HG03103 (cell line): Measurements from ENCODE around the gene DYRK3.
"Not testable (repeated sequence)": the region's sequence is repeated elsewhere in the genome, so short reads cannot be mapped to it uniquely, and the experiment has no call there.

Source experiments
- ATAC-seq: cut with Tn5 transposase; IDR thresholded peaks from one replicate; pipeline ENCODE4 v1.9.1; 2021; ENCODE audit warnings: low read depth; ENCODE audit not compliant: unreplicated experiment

Gene DYRK3

GRCh38 chr1:206635080-206635977 is at the start of gene DYRK3:
Gene DYRK3 (plus strand): TSS chr1:206635536. CDS start chr1:206635704, 168 bp downstream.
- ATAC-seq = peak; percentile 75

DNA sequence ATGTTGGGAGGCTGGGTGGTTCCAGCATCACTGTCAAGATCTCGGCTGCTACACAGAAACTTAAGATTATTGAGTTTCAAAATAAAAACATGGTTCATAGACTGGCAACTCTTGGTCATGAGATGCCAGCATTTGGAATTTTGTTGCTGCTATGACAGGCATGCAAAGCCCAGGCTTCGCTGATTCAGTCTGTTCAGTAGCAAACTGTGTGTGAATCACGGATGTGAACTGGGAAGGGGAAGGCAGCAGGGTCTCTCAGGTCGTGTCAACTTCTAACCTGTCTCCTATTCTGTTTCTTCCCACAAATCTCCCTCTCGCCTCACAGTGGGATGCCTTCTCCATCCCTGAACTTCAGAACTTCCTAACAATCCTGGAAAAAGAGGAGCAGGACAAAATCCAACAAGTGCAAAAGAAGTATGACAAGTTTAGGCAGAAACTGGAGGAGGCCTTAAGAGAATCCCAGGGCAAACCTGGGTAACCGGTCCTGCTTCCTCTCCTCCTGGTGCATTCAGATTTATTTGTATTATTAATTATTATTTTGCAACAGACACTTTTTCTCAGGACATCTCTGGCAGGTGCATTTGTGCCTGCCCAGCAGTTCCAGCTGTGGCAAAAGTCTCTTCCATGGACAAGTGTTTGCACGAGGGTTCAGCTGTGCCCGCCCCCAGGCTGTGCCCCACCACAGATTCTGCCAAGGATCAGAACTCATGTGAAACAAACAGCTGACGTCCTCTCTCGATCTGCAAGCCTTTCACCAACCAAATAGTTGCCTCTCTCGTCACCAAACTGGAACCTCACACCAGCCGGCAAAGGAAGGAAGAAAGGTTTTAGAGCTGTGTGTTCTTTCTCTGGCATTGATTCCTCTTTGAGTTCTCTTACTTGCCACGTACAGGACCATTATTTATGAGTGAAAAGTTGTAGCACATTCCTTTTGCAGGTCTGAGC is 48.6 kb upstream of the DYRK3 start:
- no peak for ATAC-seq

GRCh38 chr1:206587904-206588303 is 47.4 kb upstream of the DYRK3 start:
- no peak for ATAC-seq

DNA sequence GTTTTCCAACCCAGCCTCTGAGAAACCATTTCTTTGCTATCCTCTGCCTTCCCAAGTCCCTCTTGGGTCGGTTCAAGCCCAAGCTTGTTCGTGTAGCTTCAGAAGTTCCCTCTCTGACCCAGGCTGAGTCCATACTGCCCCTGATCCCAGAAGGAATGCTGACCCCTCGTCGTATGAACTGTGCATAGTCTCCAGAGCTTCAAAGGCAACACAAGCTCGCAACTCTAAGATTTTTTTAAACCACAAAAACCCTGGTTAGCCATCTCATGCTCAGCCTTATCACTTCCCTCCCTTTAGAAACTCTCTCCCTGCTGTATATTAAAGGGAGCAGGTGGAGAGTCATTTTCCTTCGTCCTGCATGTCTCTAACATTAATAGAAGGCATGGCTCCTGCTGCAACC is 46.8 kb upstream of the DYRK3 start:
- ATAC-seq = no peak

DNA sequence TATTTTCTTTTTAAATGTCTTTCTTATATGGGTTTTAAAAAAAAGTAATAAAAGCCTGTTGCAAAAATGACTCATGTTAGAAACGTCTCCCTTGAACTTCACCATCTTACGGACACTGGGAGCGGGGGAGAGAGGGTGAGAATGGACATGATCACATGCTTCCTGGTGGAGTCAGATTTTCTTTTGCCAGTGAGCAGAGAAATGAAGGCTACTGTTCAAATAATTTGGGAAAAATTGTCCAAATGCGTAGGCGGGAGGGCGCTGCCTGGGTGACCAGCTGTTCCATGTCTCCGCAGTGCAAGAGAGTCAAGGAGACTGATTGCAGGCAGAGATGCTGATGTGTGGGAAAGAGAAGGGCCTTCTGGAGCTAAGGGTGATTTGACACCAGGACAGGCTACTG is 46.1 kb upstream of the DYRK3 start:
- ATAC-seq = no peak

- ATAC-seq = no peak
Observed at GRCh38 chr1:206590025-206590758, 45.1 kb upstream of the DYRK3 start.

- no peak for ATAC-seq
Observed at GRCh38 chr1:206591226-206591625, 44.1 kb upstream of the DYRK3 start.

- no peak for ATAC-seq
Observed at GRCh38 chr1:206591696-206592095, 43.6 kb upstream of the DYRK3 start.

GRCh38 chr1:206593351-206593925 is 41.9 kb upstream of the DYRK3 start:
- no peak for ATAC-seq

GRCh38 chr1:206595581-206596318 is 39.6 kb upstream of the DYRK3 start:
- no peak for ATAC-seq

- ATAC-seq = no peak
Observed at GRCh38 chr1:206596319-206596666, 39.0 kb upstream of the DYRK3 start.

- no peak for ATAC-seq
Observed at GRCh38 chr1:206600527-206600926, 34.8 kb upstream of the DYRK3 start.

GRCh38 chr1:206604861-206605260 is 30.5 kb upstream of the DYRK3 start:
- ATAC-seq = no peak

GRCh38 chr1:206606867-206607266 is 28.5 kb upstream of the DYRK3 start:
- no peak for ATAC-seq

DNA sequence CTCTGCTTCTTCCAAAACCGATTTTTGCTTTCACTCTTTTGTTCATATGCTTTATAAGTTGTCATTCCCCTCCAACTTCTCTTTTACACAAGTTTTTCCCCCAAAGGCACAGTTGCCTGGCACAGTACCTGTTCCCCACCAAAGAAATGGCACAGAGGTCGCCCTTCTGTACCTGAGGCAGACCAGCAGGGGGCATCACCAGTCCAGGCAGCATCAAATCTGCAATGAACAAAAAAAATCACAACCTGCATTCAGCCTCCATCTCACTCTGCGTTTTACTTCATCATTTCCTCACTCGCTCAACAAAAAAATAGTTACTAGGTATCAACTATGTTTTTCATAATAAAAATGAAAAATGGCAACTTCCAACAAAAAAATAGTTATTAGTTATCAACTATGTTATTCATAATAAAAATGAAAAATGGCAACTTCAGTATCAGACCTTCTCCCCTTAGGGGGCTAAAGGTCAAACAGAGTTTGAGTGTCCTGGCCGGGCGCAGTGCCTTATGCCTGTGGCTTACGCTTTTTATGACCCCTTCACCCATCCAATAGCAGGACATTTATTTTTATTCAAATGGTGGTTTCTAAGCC is 27.1 kb upstream of the DYRK3 start:
- ATAC-seq = no peak

- no peak for ATAC-seq
Observed at GRCh38 chr1:206609229-206609991, 25.9 kb upstream of the DYRK3 start.

DNA sequence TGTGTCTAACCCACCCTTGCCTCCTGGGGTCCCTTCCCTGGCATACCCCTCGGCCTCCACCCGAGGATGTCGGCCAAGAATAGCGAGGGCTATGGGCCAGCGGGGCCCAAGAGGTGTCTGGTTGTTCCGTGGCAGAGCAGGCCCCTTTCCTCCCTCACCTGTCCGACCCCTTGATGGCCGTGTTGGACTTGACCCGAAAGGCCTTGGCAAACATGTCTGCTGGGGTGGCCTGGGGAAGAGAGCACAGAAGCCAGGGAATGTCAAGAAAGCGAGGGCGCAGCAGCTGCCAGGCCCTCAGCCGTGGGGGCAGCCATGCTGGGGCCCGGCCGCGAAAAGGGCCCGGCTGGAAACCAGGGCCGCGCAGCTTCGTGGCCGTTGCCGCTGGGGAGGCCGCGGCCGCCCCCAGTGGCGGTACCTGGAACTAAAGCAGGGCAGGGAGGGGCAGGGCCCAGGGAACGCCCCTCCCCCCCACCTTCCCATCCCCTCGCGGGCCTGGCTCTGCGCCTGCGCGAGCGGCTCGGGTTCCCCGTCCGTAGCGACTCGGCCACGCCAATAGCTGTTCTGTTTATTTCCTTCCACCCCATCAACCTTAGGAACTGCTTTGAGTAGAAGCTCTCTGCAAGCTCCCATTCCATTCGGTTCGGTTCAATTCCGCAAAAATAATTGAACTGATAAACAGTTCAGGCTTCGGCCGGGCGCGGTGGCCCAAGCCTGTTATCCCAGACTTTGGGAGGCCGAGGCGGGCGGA is 23.0 kb upstream of the DYRK3 start, which contains the start of gene EIF2D:
EIF2D (minus strand) TSS at position 337 of the 748 bp plus-strand sequence; CDS start at position 214, 123 bp downstream.
- ATAC-seq = peak; percentile 83

DNA sequence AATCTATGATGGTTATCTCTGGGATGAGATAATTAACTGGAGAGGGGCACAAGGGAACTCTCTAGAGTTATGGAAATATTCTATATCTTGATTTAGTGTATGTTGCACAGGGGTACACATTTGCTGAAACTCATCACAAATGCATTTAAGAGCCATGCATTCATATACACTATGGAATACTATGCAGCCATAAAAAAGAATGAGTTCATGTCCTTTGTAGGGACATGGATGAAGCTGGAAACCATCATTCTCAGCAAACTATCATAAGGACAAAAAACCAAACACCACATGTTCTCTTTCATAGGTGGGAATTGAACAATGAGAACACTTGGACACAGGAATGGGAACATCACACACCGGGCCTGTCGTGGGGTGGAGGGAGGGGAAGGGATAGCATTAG is 8.9 kb upstream of the DYRK3 start:
- ATAC-seq = not testable (repeated sequence)
